Breast epithelium (tissue), 3 donors: ENCODE data around the gene APLP2.

Experiments used
- CTCF ChIP-seq, 3 donors: fragments of 450-650 bp; IDR thresholded peaks; one replicate each; pipeline ENCODE4 v1.5.1; 2016 to 2017; ENCODE audit warnings: antibody characterized with exemption in 3 of 3, mild to moderate bottlenecking in 3 of 3, moderate library complexity in 3 of 3
- POLR2AphosphoS5 ChIP-seq, 3 donors: sonication (generic); formaldehyde crosslinking; IDR thresholded peaks; one replicate each; pipeline ENCODE4 v1.6.1; 2017; ENCODE audit warnings: antibody characterized with exemption in 3 of 3

GRCh38 chr11:130024361-130024760 is 45.3 kb upstream of the APLP2 start:
- TF ChIP-seq CTCF (IDR thresholded peaks at IDR 0.05) (no peak), POLR2AphosphoS5 (IDR thresholded peaks at IDR 0.05) (no peak)
